GM12878 (cell line): ENCODE measurements around the gene IMMP2L.

Experiments used
- EGR1 ChIP-seq, 2 experiments: IDR thresholded peaks; 1 replicate in 1 of 2; 2 replicates in 1 of 2; pipeline ENCODE4 v1.6.1; 2011 to 2012; ENCODE audit warnings: low read depth in 2 of 2, low read length in 2 of 2, borderline replicate concordance in 1 of 2, mild to moderate bottlenecking in 1 of 2, moderate library complexity in 1 of 2
- NFIC ChIP-seq: IDR thresholded peaks from 2 replicates; pipeline ENCODE4 v1.6.1; 2012; ENCODE audit warnings: low read depth, mild to moderate bottlenecking, inconsistent platforms, low read length, moderate library complexity

GRCh38 chr7:110760341-110760740 lies 802.0 kb downstream of the IMMP2L start:
- TF ChIP-seq NFIC (no peak), EGR1 (IDR thresholded peaks at IDR 0.05; ENCODE audit: borderline replicate concordance in 1 of 2, low read depth in 2 of 2, low read length in 2 of 2) (no peak)
